ENCODE data around the gene PRPF40B. TPM values are rescaled to one million over a fixed set of nuclear protein-coding genes. Genes with fewer than 3 reads are reported as not detected.

The PRPF40B gene
- total and polyA plus RNA-seq, 12 donors: 7.2 to 125 (median 24.8) TPM

GRCh38 chr12:49662998-49663843 lies 39.9 kb downstream of the PRPF40B start:
- H3K9me3 ChIP-seq (replicated peaks in 1 of 3): no peaks in the 10 kb centered on the region
- no peak for TF ChIP-seq CTCF (IDR thresholded peaks at IDR 0.05)
- TF ChIP-seq POLR2A (IDR thresholded peaks at IDR 0.05): no peak
- 43 to 64% (median 47%) methylated on average over 2 to 5 of the region's 5 CpGs for WGBS, 4 donors
- H3K4me1 ChIP-seq (replicated peaks in 1 of 2): peaks cover 13 to 51% of the 10 kb centered on the region in 2 donors
- H3K27me3 ChIP-seq: no peaks in the 10 kb centered on the region
- H3K27ac ChIP-seq: peak overlapping the region; percentile 23 to 95 (median 47)
- intact Hi-C loops (cut with DNase I): no loop called here
- DNase-seq: peak; percentile 62 to 85 (median 73)
- no peaks in the 10 kb centered on the region for H3K36me3 ChIP-seq (replicated peaks in 1 of 2)
- H3K4me3 ChIP-seq: no peak overlapping the region

- Histone ChIP-seq H3K4me3 (no peak overlapping the region), H3K4me1 (replicated peaks in 1 of 2) (peaks cover 13 to 51% of the 10 kb centered on the region in 2 donors), H3K36me3 (replicated peaks in 1 of 2) (no peaks in the 10 kb centered on the region), H3K27me3 (no peaks in the 10 kb centered on the region), H3K27ac (peak overlapping the region in 4 of 5 donors; percentile 45 to 95 (median 66)), H3K9me3 (replicated peaks in 1 of 3) (no peaks in the 10 kb centered on the region)
- WGBS, 4 donors: 91 to 98% (median 94%) methylated on average over 4 of the region's 4 CpGs
- no peak for DNase-seq
- no peak for TF ChIP-seq POLR2A (IDR thresholded peaks at IDR 0.05)
- TF ChIP-seq CTCF (IDR thresholded peaks at IDR 0.05): no peak
- intact Hi-C loops (cut with DNase I): no loop called here
Observed at GRCh38 chr12:49664167-49664566, 40.8 kb downstream of the PRPF40B start.

DNA sequence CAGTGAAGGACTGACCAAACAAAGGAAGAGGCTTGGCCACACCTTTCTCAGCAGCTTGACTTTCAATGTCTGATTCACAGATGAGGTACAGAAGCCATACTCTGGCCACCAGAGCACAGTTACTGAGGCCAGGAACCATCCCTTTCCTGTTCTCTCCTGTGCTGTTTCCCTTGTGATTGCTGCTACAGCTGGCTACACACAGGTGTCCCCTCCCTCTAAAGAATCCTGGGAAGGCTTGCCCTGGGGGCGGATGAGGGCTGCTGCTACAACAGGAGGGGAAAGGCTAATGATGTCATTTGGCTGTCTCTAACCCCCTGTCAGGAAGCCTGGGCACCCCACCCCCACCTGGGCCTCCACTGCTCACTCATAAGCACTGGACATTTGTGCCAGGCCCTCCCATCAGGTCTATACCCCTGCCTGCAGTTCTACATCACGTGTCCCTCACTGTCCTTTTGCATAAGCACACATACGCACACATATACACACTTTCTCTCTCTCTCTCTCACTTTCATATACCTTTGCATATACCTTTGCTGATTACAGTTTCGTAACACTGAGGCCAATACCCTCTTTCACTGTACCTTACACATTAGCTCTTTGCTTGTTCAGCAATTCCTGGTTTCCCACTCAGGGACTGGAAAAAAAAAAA lies 41.4 kb downstream of the PRPF40B start:
- no peak for DNase-seq
- no peak overlapping the region for H3K4me3 ChIP-seq
- no peaks in the 10 kb centered on the region for H3K9me3 ChIP-seq (replicated peaks in 1 of 3)
- intact Hi-C loops (cut with DNase I): no loop called here
- peaks cover 13 to 51% of the 10 kb centered on the region in 2 donors for H3K4me1 ChIP-seq (replicated peaks in 1 of 2)
- 71 to 86% (median 79%) methylated on average over 4 of the region's 4 CpGs for WGBS, 4 donors
- H3K36me3 ChIP-seq (replicated peaks in 1 of 2): no peaks in the 10 kb centered on the region
- H3K27ac ChIP-seq: peak overlapping the region in 2 of 5 donors; percentile 85 to 95
- TF ChIP-seq CTCF (IDR thresholded peaks at IDR 0.05) (no peak), POLR2A (IDR thresholded peaks at IDR 0.05) (no peak)
- H3K27me3 ChIP-seq: no peaks in the 10 kb centered on the region

DNA sequence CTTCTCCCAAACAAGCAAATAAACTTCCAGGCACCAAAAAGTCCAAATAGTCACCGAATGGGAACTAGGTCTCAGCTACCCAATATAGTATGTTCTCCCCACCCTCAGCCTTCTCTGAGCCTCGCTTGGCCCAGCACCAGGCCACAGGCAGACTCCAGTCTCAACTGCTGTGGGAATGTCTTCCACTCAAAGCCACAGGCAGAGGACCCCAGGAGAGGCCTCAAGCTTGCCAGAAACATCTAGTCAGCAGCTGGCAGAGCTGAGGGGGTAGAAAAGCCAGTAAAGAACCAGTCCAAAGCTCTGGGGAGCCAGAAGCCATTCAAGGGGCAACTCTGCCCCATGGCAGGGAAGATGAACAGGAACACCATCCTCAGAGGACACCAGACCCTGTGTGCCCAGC lies 42.0 kb downstream of the PRPF40B start:
- Histone ChIP-seq H3K4me3 (no peak overlapping the region), H3K27ac (peak overlapping the region in 2 of 5 donors; percentile 7 to 85), H3K36me3 (replicated peaks in 1 of 2) (no peaks in the 10 kb centered on the region), H3K27me3 (no peaks in the 10 kb centered on the region), H3K9me3 (replicated peaks in 1 of 3) (no peaks in the 10 kb centered on the region), H3K4me1 (replicated peaks in 1 of 2) (peaks cover 13 to 57% of the 10 kb centered on the region in 2 donors)
- WGBS, 4 donors: 65 to 74% (median 71%) methylated on average over 2 of the region's 2 CpGs
- no peak for DNase-seq
- intact Hi-C loops (cut with DNase I): no loop called here
- TF ChIP-seq CTCF (IDR thresholded peaks at IDR 0.05) (no peak), POLR2A (IDR thresholded peaks at IDR 0.05) (no peak)

All from adrenal gland (tissue), 12 donors.